Motor neuron (in vitro differentiated cells): ENCODE measurements around the gene STXBP1. TPM values are rescaled to one million over a fixed set of nuclear protein-coding genes. Genes with fewer than 3 reads are reported as not detected.
"Not testable (repeated sequence)": the region's sequence is repeated elsewhere in the genome, so short reads cannot be mapped to it uniquely, and the experiment has no call there.

Experiments
- ATAC-seq, 8 experiments: fragments of 200-7000 bp; cut with Tn5 transposase; replicated peaks in 6 of 8; 2 replicates each; pipeline ENCODE4 v1.8.0; 2021; ENCODE audit warnings: mild to moderate bottlenecking in 8 of 8, moderate library complexity in 8 of 8
- H3K27ac ChIP-seq, 2 donors: fragments of 250-450 bp; sonication (Bioruptor Pico); 2 replicates each; pipeline ENCODE4 v1.9.0; 2021; ENCODE audit warnings: antibody characterized with exemption in 2 of 2, mild to moderate bottlenecking in 2 of 2, moderate library complexity in 1 of 2
- H3K4me1 ChIP-seq, 2 donors: fragments of 250-450 bp; sonication (Bioruptor Pico); replicated peaks in 1 of 2; 2 replicates each; pipeline ENCODE4 v1.6.1; 2021; ENCODE audit warnings: antibody characterized with exemption in 2 of 2, mild to moderate bottlenecking in 2 of 2, moderate library complexity in 1 of 2
- H3K4me3 ChIP-seq, 5 donors: fragments of 250-450 bp; sonication (Bioruptor Pico); 2 replicates each; pipeline ENCODE4 v1.9.0; 2021; ENCODE audit warnings: antibody characterized with exemption in 5 of 5, mild to moderate bottlenecking in 5 of 5, moderate library complexity in 4 of 5
- WGBS, 10 experiments: fragments of 450-650 bp; shearing (Covaris generic); methylation state at CpG; one replicate each; pipeline ENCODE4 v1.0.0; 2022; 5-methylcytosine and 5-hydroxymethylcytosine counted together
- in situ Hi-C, 9 experiments: fragments of 400-800 bp; cut with MboI; loops; one replicate each; pipeline ENCODE4 v1.15.0; 2021; ENCODE audit warnings: low sequenced_read_pairs in 9 of 9, low pct_unique_long_range_greater_than_20kb in 2 of 9; ENCODE audit not compliant: unreplicated experiment in 9 of 9
- total RNA-seq, 8 experiments: library from RNA; unstranded; fragments of 300-600 nt; gene quantifications; 2 replicates each; pipeline versions ENCODE4 v1.2.3 to v1.2.4, GENCODE V29; 2022

STXBP1 gene
- total RNA-seq, 8 experiments from 2014 or later: 21.1 to 77.4 (median 41.4) TPM

- peak; percentile 19 to 80 (median 72) for ATAC-seq
- in situ Hi-C loops: no loop called here
- Histone ChIP-seq H3K27ac (peak overlapping the region; percentile 23 to 65), H3K4me1 (peaks cover 10 to 11% of the 10 kb centered on the region in 2 donors), H3K4me3 (peak overlapping the region; percentile 29 to 46 (median 42))
- 0 to 50% (median 6%) methylated on average over 1 to 22 of the region's 55 CpGs; no CpG with 5 or more reads in 1 of the 10 experiments for WGBS, 10 experiments
Measured at GRCh38 chr9:127608104-127608966, 3.7 kb upstream of the STXBP1 start.

- no peak for ATAC-seq
- peak overlapping the region; percentile 42 to 63 for H3K27ac ChIP-seq
- in situ Hi-C loops: no loop called here
- H3K4me1 ChIP-seq: peaks cover 10 to 18% of the 10 kb centered on the region in 2 donors
- 4 to 29% (median 10%) methylated on average over 1 to 9 of the region's 11 CpGs; no CpG with 5 or more reads in 1 of the 10 experiments for WGBS, 10 experiments
- peak overlapping the region; percentile 65 to 97 (median 79) for H3K4me3 ChIP-seq
Measured at GRCh38 chr9:127611603-127611898, 526 bp upstream of the STXBP1 start.

- ATAC-seq: peak; percentile 9 to 39 (median 18)
- WGBS, 10 experiments: 0 to 8% (median 0%) methylated on average over 4 to 18 of the region's 41 CpGs; no CpG with 5 or more reads in 4 of the 10 experiments
- H3K4me3 ChIP-seq: peak overlapping the region; percentile 65 to 97 (median 79)
- peaks cover 0 to 7% of the 10 kb centered on the region in 2 donors for H3K4me1 ChIP-seq
- in situ Hi-C loops: no loop called here
- H3K27ac ChIP-seq: peak overlapping the region; percentile 13 to 84
Measured at GRCh38 chr9:127612939-127613582, 984 bp downstream of the STXBP1 start.

- peak overlapping the region in 1 of 2 donors; percentile 84 for H3K27ac ChIP-seq
- in situ Hi-C loops: no loop called here
Measured at GRCh38 chr9:127613583-127613954, 1.5 kb downstream of the STXBP1 start.

GRCh38 chr9:127614961-127615360 lies 2.9 kb downstream of the STXBP1 start:
- H3K4me3 ChIP-seq: no peak overlapping the region
- in situ Hi-C loops: no loop called here

More at GRCh38 chr9:127613583-127613954, 1.5 kb downstream of the STXBP1 start:
- Histone ChIP-seq H3K4me3 (peak overlapping the region; percentile 65 to 97 (median 79)), H3K4me1 (peaks cover 0 to 7% of the 10 kb centered on the region in 2 donors)
- 6 to 97% (median 23%) methylated on average over 3 to 5 of the region's 5 CpGs; no CpG with 5 or more reads in 3 of the 10 experiments for WGBS, 10 experiments
- no peak for ATAC-seq

GRCh38 chr9:127621339-127621970 lies 9.4 kb downstream of the STXBP1 start:
- H3K4me3 ChIP-seq, ATAC-seq, H3K4me1 ChIP-seq, H3K27ac ChIP-seq, in situ Hi-C loops: not testable (repeated sequence)
- WGBS, 10 experiments: 49 to 100% (median 91%) methylated on average over 1 to 5 of the region's 10 CpGs; no CpG with 5 or more reads in 1 of the 10 experiments

More at GRCh38 chr9:127614961-127615360, 2.9 kb downstream of the STXBP1 start:
- ATAC-seq: no peak
- 45 to 100% (median 94%) methylated on average over 1 to 3 of the region's 3 CpGs for WGBS, 10 experiments
- peaks cover 0 to 7% of the 10 kb centered on the region in 2 donors for H3K4me1 ChIP-seq
- no peak overlapping the region for H3K27ac ChIP-seq

- in situ Hi-C loops: no loop called here
- 69 to 100% (median 87%) methylated on average over 1 to 6 of the region's 8 CpGs for WGBS, 10 experiments
- no peak for ATAC-seq
- Histone ChIP-seq H3K27ac (no peak overlapping the region), H3K4me1 (peaks cover 5 to 10% of the 10 kb centered on the region in 2 donors), H3K4me3 (no peak overlapping the region)
Measured at GRCh38 chr9:127626752-127627493, 14.8 kb downstream of the STXBP1 start.

- peaks cover 5 to 10% of the 10 kb centered on the region in 2 donors for H3K4me1 ChIP-seq
- no peak overlapping the region for H3K4me3 ChIP-seq
- no peak for ATAC-seq
- in situ Hi-C loops: no loop called here
- no peak overlapping the region for H3K27ac ChIP-seq
- WGBS, 10 experiments: 53 to 100% (median 83%) methylated on average over 1 to 2 of the region's 2 CpGs; no CpG with 5 or more reads in 1 of the 10 experiments
Measured at GRCh38 chr9:127627494-127627855, 15.4 kb downstream of the STXBP1 start.

GRCh38 chr9:127628758-127629467 lies 16.8 kb downstream of the STXBP1 start:
- peak in 7 of 8 experiments; percentile 30 to 91 (median 41) for ATAC-seq
- H3K27ac ChIP-seq: no peak overlapping the region
- in situ Hi-C loops: no loop called here

GRCh38 chr9:127629468-127630081 lies 17.5 kb downstream of the STXBP1 start:
- no peak overlapping the region for H3K27ac ChIP-seq
- no peak for ATAC-seq
- peaks cover 8 to 15% of the 10 kb centered on the region in 2 donors for H3K4me1 ChIP-seq
- 73 to 100% (median 89%) methylated on average over 1 to 5 of the region's 8 CpGs; no CpG with 5 or more reads in 2 of the 10 experiments for WGBS, 10 experiments
- no peak overlapping the region for H3K4me3 ChIP-seq
- in situ Hi-C loops: no loop called here

More at GRCh38 chr9:127628758-127629467, 16.8 kb downstream of the STXBP1 start:
- H3K4me3 ChIP-seq: no peak overlapping the region
- peaks cover 5 to 11% of the 10 kb centered on the region in 2 donors for H3K4me1 ChIP-seq
- whole genome bisulfite sequencing, 10 experiments: 62 to 91% (median 77%) methylated on average over 1 to 9 of the region's 9 CpGs; no CpG with 5 or more reads in 4 of the 10 experiments

GRCh38 chr9:127633216-127633862 lies 21.3 kb downstream of the STXBP1 start:
- ATAC-seq: peak in 3 of 8 experiments; percentile 7 to 92 (median 18)
- in situ Hi-C loops: no loop called here
- WGBS, 10 experiments: 0 to 96% (median 72%) methylated on average over 2 to 11 of the region's 13 CpGs; no CpG with 5 or more reads in 1 of the 10 experiments
- Histone ChIP-seq H3K4me1 (peaks cover 13 to 14% of the 10 kb centered on the region in 2 donors), H3K27ac (no peak overlapping the region), H3K4me3 (no peak overlapping the region)
